ENCODE measurements around the gene PSMD1.

- TF ChIP-seq ZFP3 (CRISPR knock-in tag; IDR thresholded peaks at IDR 0.05) (no peak), SNAI2 (CRISPR knock-in tag; IDR thresholded peaks at IDR 0.05) (no peak), PATZ1 (CRISPR knock-in tag; IDR thresholded peaks at IDR 0.05; ENCODE audit: borderline replicate concordance) (no peak), TOX (CRISPR knock-in tag; IDR thresholded peaks at IDR 0.05; ENCODE audit: borderline replicate concordance) (no peak), BACH2 (CRISPR knock-in tag; IDR thresholded peaks at IDR 0.05; ENCODE audit: borderline replicate concordance) (no peak), ZC3H10 (CRISPR knock-in tag; IDR thresholded peaks at IDR 0.05) (no peak), OSR1 (CRISPR knock-in tag; IDR thresholded peaks at IDR 0.05) (no peak), ZNF70 (CRISPR knock-in tag; IDR thresholded peaks at IDR 0.05) (no peak), RARB (CRISPR knock-in tag; IDR thresholded peaks at IDR 0.05) (no peak), CSDC2 (CRISPR knock-in tag; IDR thresholded peaks at IDR 0.05) (no peak), CREB5 (CRISPR knock-in tag; IDR thresholded peaks at IDR 0.05; ENCODE audit: low read depth) (no peak), TSHZ2 (CRISPR knock-in tag; IDR thresholded peaks at IDR 0.05) (no peak)
Observed at GRCh38 chr2:231093933-231094332, 37.3 kb downstream of the PSMD1 start.
